Nephron progenitor cell (in vitro differentiated cells): ENCODE data around the gene SPATA16.
"Not testable (repeated sequence)": the region's sequence is repeated elsewhere in the genome, so short reads cannot be mapped to it uniquely, and the experiment has no call there.

ENCODE experiments used
- DNase-seq: peaks from one replicate; pipeline ENCODE4 v3.0.0; 2021
- H3K27ac Mint-ChIP-seq: 2 replicates; pipeline ENCODE4 v1.8.0; 2021; ENCODE audit warnings: mild to moderate bottlenecking, moderate library complexity, mixed read lengths
- H3K27me3 Mint-ChIP-seq: 2 replicates; pipeline ENCODE4 v1.8.0; 2021; ENCODE audit warnings: mild to moderate bottlenecking, low read depth, mixed read lengths; ENCODE audit not compliant: poor library complexity
- H3K36me3 Mint-ChIP-seq: 2 replicates; pipeline ENCODE4 v1.8.0; 2021; ENCODE audit warnings: low read depth, mixed read lengths
- H3K4me1 Mint-ChIP-seq: 2 replicates; pipeline ENCODE4 v1.8.0; 2021; ENCODE audit warnings: mixed read lengths
- H3K4me3 Mint-ChIP-seq: 2 replicates; pipeline ENCODE4 v1.8.0; 2021; ENCODE audit warnings: mild to moderate bottlenecking, moderate library complexity, mixed read lengths
- H3K9me3 Mint-ChIP-seq: 2 replicates; pipeline ENCODE4 v1.8.0; 2021; ENCODE audit warnings: mild to moderate bottlenecking, moderate library complexity, mixed read lengths
- TF ChIP-seq, protein P1 (sequence below): fragments of 200-600 bp; sonication (generic); IDR thresholded peaks from 2 replicates; pipeline ENCODE4 v1.5.0; 2021; ENCODE audit warnings: antibody characterized with exemption

SPATA16 gene

DNA sequence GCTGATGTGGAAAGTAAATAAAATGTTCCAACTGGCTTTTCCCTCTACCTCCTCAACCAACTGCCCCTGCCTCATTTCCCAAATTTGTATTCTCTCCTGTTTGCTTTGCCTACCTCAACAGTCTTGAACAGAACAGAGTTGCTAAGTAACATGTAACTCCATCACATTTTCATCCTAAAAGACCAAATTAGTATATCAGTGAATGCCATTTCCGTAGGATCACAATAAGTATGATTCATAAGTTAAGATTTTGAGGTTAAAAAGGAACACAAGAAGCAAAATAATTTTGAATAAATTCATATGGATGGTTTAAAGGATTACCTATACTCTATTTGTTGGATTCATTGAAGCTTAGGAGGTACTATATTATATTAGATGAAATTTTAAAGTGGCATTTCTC lies 235.6 kb downstream of the SPATA16 start:
- Mint-ChIP-seq H3K4me1 (peaks cover 5% of the 10 kb centered on the region), H3K36me3 (no peaks in the 10 kb centered on the region), H3K9me3 (no peaks in the 10 kb centered on the region), H3K27me3 (peaks cover 3% of the 10 kb centered on the region), H3K27ac (no peak overlapping the region), H3K4me3 (no peak overlapping the region)
- TF ChIP-seq, protein P1, sequence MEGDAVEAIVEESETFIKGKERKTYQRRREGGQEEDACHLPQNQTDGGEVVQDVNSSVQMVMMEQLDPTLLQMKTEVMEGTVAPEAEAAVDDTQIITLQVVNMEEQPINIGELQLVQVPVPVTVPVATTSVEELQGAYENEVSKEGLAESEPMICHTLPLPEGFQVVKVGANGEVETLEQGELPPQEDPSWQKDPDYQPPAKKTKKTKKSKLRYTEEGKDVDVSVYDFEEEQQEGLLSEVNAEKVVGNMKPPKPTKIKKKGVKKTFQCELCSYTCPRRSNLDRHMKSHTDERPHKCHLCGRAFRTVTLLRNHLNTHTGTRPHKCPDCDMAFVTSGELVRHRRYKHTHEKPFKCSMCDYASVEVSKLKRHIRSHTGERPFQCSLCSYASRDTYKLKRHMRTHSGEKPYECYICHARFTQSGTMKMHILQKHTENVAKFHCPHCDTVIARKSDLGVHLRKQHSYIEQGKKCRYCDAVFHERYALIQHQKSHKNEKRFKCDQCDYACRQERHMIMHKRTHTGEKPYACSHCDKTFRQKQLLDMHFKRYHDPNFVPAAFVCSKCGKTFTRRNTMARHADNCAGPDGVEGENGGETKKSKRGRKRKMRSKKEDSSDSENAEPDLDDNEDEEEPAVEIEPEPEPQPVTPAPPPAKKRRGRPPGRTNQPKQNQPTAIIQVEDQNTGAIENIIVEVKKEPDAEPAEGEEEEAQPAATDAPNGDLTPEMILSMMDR = no peak
- DNase-seq = no peak

GRCh38 chr3:172904711-172905373 lies 236.2 kb downstream of the SPATA16 start:
- Mint-ChIP-seq H3K4me3 (no peak overlapping the region), H3K36me3 (no peaks in the 10 kb centered on the region), H3K9me3 (peaks cover under 1% of the 10 kb centered on the region), H3K27me3 (peaks cover 3% of the 10 kb centered on the region), H3K4me1 (peaks cover 5% of the 10 kb centered on the region), H3K27ac (no peak overlapping the region)
- DNase-seq = no peak
- TF ChIP-seq, protein P1 = no peak

DNA sequence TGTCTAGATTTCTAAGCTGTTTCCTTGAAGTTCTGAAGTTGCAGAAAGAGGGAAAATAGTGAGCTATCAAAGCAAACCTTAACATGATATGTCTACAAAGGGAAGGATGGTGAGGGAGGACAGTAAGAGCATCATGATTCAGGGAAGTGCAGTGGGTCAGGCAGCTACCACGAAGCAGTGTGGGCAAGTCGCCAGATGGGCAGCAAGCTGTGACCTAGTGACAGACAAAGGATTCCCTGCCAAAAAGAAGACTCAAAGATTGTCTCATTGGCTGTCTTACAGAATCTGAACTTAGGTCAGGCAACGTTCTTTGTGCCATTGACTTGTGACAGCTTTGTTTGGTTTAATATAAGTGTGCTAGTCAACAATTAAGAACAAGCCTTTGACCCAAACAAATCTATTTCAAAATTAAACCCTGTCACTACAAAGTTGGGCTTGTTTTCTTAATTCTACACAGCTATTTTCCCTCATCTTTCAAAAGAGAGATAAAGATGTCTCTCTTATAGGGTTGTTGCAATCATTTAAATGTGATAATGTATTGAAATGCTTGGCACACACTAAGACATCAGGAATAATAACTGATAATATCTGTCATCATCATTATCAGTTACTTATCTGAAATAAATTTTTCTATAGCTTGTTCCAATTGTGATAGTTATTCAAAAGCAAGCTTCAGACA lies 237.3 kb downstream of the SPATA16 start:
- Mint-ChIP-seq H3K36me3 (no peaks in the 10 kb centered on the region), H3K9me3 (peaks cover 7% of the 10 kb centered on the region), H3K27me3 (peaks cover 3% of the 10 kb centered on the region), H3K27ac (no peak overlapping the region), H3K4me1 (peaks cover 5% of the 10 kb centered on the region), H3K4me3 (no peak overlapping the region)
- TF ChIP-seq, protein P1 = no peak
- DNase-seq = no peak

DNA sequence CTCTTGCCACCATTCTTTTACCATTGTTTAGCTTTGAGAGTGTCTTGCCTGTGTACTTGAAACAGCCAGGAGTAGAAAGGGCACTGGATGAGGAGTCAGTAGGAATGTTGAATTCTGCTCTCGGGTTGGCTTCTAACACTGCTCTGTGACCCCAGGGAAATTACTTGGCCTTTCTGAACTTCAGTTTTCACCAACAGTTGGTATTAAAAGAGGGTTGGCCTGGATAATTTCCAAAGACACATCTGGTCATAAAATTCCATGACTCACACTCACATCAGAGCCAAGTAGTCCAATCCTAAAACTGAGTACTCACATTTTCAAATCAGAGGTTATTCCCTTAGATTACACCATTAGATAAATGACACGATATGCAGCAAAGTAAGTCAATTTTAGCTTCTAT lies 248.9 kb downstream of the SPATA16 start:
- H3K4me1 Mint-ChIP-seq = no peaks in the 10 kb centered on the region
- TF ChIP-seq, protein P1 = no peak
- H3K27me3 Mint-ChIP-seq = no peaks in the 10 kb centered on the region
- no peak overlapping the region for H3K4me3 Mint-ChIP-seq
- no peak for DNase-seq
- peaks cover 13% of the 10 kb centered on the region for H3K9me3 Mint-ChIP-seq
- no peaks in the 10 kb centered on the region for H3K36me3 Mint-ChIP-seq
- H3K27ac Mint-ChIP-seq = no peak overlapping the region

DNA sequence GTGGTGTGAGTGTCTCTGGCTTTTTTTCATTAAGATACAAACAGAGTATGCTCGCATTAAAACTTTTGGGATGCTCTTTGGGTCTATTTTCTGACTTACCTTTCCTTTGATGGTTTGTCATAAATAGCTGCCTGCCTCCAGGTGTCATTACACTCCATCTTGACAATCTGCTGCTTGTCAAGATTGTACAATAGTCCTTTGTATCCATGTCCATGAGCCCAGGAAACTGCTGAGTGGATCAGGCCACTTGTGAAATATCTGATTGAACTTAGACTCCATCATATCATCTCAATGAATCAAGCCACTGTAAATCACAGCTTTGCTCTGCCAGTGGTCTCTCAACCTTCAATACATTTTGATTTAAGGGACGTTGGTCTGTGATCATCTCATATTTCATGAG lies 255.3 kb downstream of the SPATA16 start:
- TF ChIP-seq, protein P1 = no peak
- DNase-seq = no peak
- no peak overlapping the region for H3K27ac Mint-ChIP-seq
- no peak overlapping the region for H3K4me3 Mint-ChIP-seq
- H3K36me3 Mint-ChIP-seq = peaks cover 8% of the 10 kb centered on the region
- H3K9me3 Mint-ChIP-seq = peaks cover 28% of the 10 kb centered on the region
- no peaks in the 10 kb centered on the region for H3K27me3 Mint-ChIP-seq
- peaks cover 8% of the 10 kb centered on the region for H3K4me1 Mint-ChIP-seq

GRCh38 chr3:172882563-172882962 lies 258.5 kb downstream of the SPATA16 start:
- Mint-ChIP-seq H3K9me3 (peaks cover 40% of the 10 kb centered on the region), H3K27me3 (no peaks in the 10 kb centered on the region), H3K27ac (no peak overlapping the region)

DNA sequence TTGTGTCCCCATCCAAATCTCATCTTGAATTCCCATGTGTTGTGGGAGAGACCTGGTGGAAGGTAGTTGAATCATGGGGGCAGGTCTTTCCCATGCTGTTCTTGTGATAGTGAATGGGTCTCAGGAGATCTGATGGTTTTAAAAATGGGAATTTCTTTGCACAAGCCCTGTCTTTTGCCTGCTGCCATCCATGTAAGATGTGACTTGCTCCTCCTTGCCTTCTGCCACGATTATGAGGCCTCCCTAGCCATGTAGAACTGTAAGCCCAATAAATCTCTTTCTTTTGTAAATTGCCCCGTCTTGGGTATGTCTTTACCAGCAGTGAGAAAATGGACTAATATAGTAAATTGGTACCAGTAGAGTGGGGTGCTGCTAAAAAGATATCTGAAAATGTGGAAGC lies 261.7 kb downstream of the SPATA16 start:
- not testable (repeated sequence) for DNase-seq, H3K27ac Mint-ChIP-seq, H3K4me3 Mint-ChIP-seq, H3K27me3 Mint-ChIP-seq
- Mint-ChIP-seq H3K4me1 (peaks cover 41% of the 10 kb centered on the region), H3K9me3 (peaks cover 47% of the 10 kb centered on the region), H3K36me3 (peaks cover 24% of the 10 kb centered on the region)

More at GRCh38 chr3:172882563-172882962, 258.5 kb downstream of the SPATA16 start:
- Mint-ChIP-seq H3K36me3 (peaks cover 24% of the 10 kb centered on the region), H3K4me1 (peaks cover 13% of the 10 kb centered on the region), H3K4me3 (no peak overlapping the region)
- TF ChIP-seq, protein P1 = no peak
- DNase-seq = no peak
